Osteocyte (in vitro differentiated cells): Measurements from ENCODE around the gene UBA3. TPM values are rescaled to one million over a fixed set of nuclear protein-coding genes. Genes with fewer than 3 reads are reported as not detected.
A peak's percentile ranks its signal among the peaks of the same experiment; 100 is the strongest.

Source experiments
- DNase-seq: peaks from one replicate; pipeline ENCODE4 v3.0.0; 2021; ENCODE audit warnings: mixed read lengths; ENCODE audit not compliant: unreplicated experiment; ENCODE audit errors: extremely low spot score
- H3K27ac Mint-ChIP-seq: one replicate; pipeline ENCODE4 v1.8.0; 2021; ENCODE audit warnings: mild to moderate bottlenecking, mixed read lengths; ENCODE audit not compliant: unreplicated experiment
- H3K27me3 Mint-ChIP-seq: one replicate; pipeline ENCODE4 v1.8.0; 2021; ENCODE audit warnings: mixed read lengths; ENCODE audit not compliant: unreplicated experiment
- H3K36me3 Mint-ChIP-seq: one replicate; pipeline ENCODE4 v1.8.0; 2021; ENCODE audit warnings: mixed read lengths; ENCODE audit not compliant: unreplicated experiment
- H3K4me1 Mint-ChIP-seq: one replicate; pipeline ENCODE4 v1.8.0; 2021; ENCODE audit warnings: mixed read lengths; ENCODE audit not compliant: unreplicated experiment
- H3K4me3 Mint-ChIP-seq: one replicate; pipeline ENCODE4 v1.8.0; 2021; ENCODE audit warnings: mild to moderate bottlenecking, moderate library complexity, mixed read lengths; ENCODE audit not compliant: unreplicated experiment
- H3K9me3 Mint-ChIP-seq: one replicate; pipeline ENCODE4 v1.8.0; 2021; ENCODE audit warnings: mixed read lengths; ENCODE audit not compliant: unreplicated experiment
- CTCF ChIP-seq: fragments of 200-600 bp; sonication (generic); IDR thresholded peaks from 2 replicates; pipeline ENCODE4 v1.5.0; 2021; ENCODE audit warnings: antibody characterized with exemption, mild to moderate bottlenecking, moderate library complexity
- long read RNA-seq: library from polyadenylated mRNA; unstranded; transcript quantifications from one replicate; pipeline ENCODE4 v2.0.0, GENCODE V29; 2021
- total RNA-seq: library from RNA; stranded (reverse); gene quantifications from 2 replicates; pipeline ENCODE4 v1.2.1, GENCODE V29; 2021

Gene UBA3
- total RNA-seq = 75.0 and 78.9 TPM in 2 replicates
- long read RNA-seq, transcript UBA3-202 (18 exons, 2,154 nt) = major isoform, 329 of 513 reads
- long read RNA-seq, transcript UBA3-201 (17 exons, 2,112 nt) = minor isoform, 90 of 513 reads
- long read RNA-seq, partial matches to known transcripts = 37 of 513 reads
- long read RNA-seq, other reads (novel, unspliced or antisense) = 53 of 513 reads

- H3K27me3 Mint-ChIP-seq = no peaks in the 10 kb centered on the region
- peaks cover 66% of the 10 kb centered on the region for H3K4me1 Mint-ChIP-seq
- H3K9me3 Mint-ChIP-seq = no peaks in the 10 kb centered on the region
- peak; percentile 93 for DNase-seq
- peaks cover 6% of the 10 kb centered on the region for H3K36me3 Mint-ChIP-seq
- peak within 1 kb of the TSS; percentile 54 for H3K27ac Mint-ChIP-seq
- TF ChIP-seq CTCF = no peak
- peak within 1 kb of the TSS; percentile 80 for H3K4me3 Mint-ChIP-seq
Measured at GRCh38 chr3:69080233-69080920, at the start of gene UBA3. Gene UBA3, minus strand, starts transcription at chr3:69080365. Its CDS starts 12 bp downstream, at chr3:69080353.

- no peak overlapping the region for H3K4me3 Mint-ChIP-seq
- H3K9me3 Mint-ChIP-seq = no peaks in the 10 kb centered on the region
- H3K4me1 Mint-ChIP-seq = no peaks in the 10 kb centered on the region
- H3K27ac Mint-ChIP-seq = no peak overlapping the region
- TF ChIP-seq CTCF = no peak
- DNase-seq = no peak
- no peaks in the 10 kb centered on the region for H3K36me3 Mint-ChIP-seq
- H3K27me3 Mint-ChIP-seq = peaks cover 15% of the 10 kb centered on the region
Measured at GRCh38 chr3:69129531-69129930, 49.4 kb upstream of the UBA3 start.

GRCh38 chr3:69128509-69128908, 48.3 kb upstream of the UBA3 start:
- H3K36me3 Mint-ChIP-seq = no peaks in the 10 kb centered on the region
- H3K4me3 Mint-ChIP-seq = no peak overlapping the region
- DNase-seq = no peak
- TF ChIP-seq CTCF = no peak
- H3K4me1 Mint-ChIP-seq = no peaks in the 10 kb centered on the region
- no peak overlapping the region for H3K27ac Mint-ChIP-seq
- no peaks in the 10 kb centered on the region for H3K9me3 Mint-ChIP-seq
- peaks cover 15% of the 10 kb centered on the region for H3K27me3 Mint-ChIP-seq

GRCh38 chr3:69126999-69127398, 46.8 kb upstream of the UBA3 start:
- H3K4me3 Mint-ChIP-seq = no peak overlapping the region
- no peak for DNase-seq
- H3K27ac Mint-ChIP-seq = no peak overlapping the region
- no peaks in the 10 kb centered on the region for H3K36me3 Mint-ChIP-seq
- no peak for TF ChIP-seq CTCF
- H3K27me3 Mint-ChIP-seq = peaks cover 15% of the 10 kb centered on the region
- H3K4me1 Mint-ChIP-seq = peaks cover 2% of the 10 kb centered on the region
- no peaks in the 10 kb centered on the region for H3K9me3 Mint-ChIP-seq

GRCh38 chr3:69126216-69126615, 46.1 kb upstream of the UBA3 start:
- peaks cover 14% of the 10 kb centered on the region for H3K27me3 Mint-ChIP-seq
- no peak overlapping the region for H3K4me3 Mint-ChIP-seq
- DNase-seq = no peak
- no peak for TF ChIP-seq CTCF
- H3K27ac Mint-ChIP-seq = no peak overlapping the region
- no peaks in the 10 kb centered on the region for H3K36me3 Mint-ChIP-seq
- H3K9me3 Mint-ChIP-seq = no peaks in the 10 kb centered on the region
- H3K4me1 Mint-ChIP-seq = peaks cover 3% of the 10 kb centered on the region
